HUES48 (cell line): ENCODE measurements around the gene XRCC6.
"Not testable (repeated sequence)": the region's sequence is repeated elsewhere in the genome, so short reads cannot be mapped to it uniquely, and the experiment has no call there.

ENCODE experiments used
- H3K27ac ChIP-seq: one replicate; pipeline ENCODE4 v1.7.0; 2013; ENCODE audit warnings: low read depth, low read length, inconsistent platforms
- H3K27me3 ChIP-seq: 2 replicates; pipeline ENCODE4 v1.6.1; 2013; ENCODE audit warnings: mild to moderate bottlenecking, low read length; ENCODE audit not compliant: control insufficient read depth, insufficient read depth
- H3K36me3 ChIP-seq: 2 replicates; pipeline ENCODE4 v1.6.1; 2013; ENCODE audit warnings: low read length; ENCODE audit not compliant: control insufficient read depth, insufficient read depth
- H3K4me1 ChIP-seq: 2 replicates; pipeline ENCODE4 v1.6.1; 2013; ENCODE audit warnings: mild to moderate bottlenecking, low read length; ENCODE audit not compliant: control insufficient read depth, insufficient read depth
- H3K4me3 ChIP-seq: 2 replicates; pipeline ENCODE4 v1.5.1; 2013; ENCODE audit warnings: mild to moderate bottlenecking, low read depth, low read length
- H3K9ac ChIP-seq: 2 replicates; pipeline ENCODE4 v1.6.1; 2013; ENCODE audit warnings: mild to moderate bottlenecking, low read depth, low read length, moderate library complexity
- H3K9me3 ChIP-seq: 2 replicates; pipeline ENCODE4 v1.6.1; 2013; ENCODE audit warnings: low read length; ENCODE audit not compliant: control insufficient read depth, insufficient read depth

XRCC6 gene

GRCh38 chr22:41686890-41687289 lies 65.8 kb downstream of the XRCC6 start:
- not testable (repeated sequence) for H3K27me3 ChIP-seq, H3K36me3 ChIP-seq, H3K9ac ChIP-seq, H3K4me1 ChIP-seq, H3K9me3 ChIP-seq, H3K27ac ChIP-seq
- H3K4me3 ChIP-seq = peak overlapping the region; percentile 87; the same call in 1 of the 2 replicates

- Histone ChIP-seq H3K4me3 (peak overlapping the region; percentile 87), H3K27ac (peak overlapping the region; percentile 96), H3K9me3 (no peaks in the 10 kb centered on the region), H3K27me3 (no peaks in the 10 kb centered on the region), H3K36me3 (no peaks in the 10 kb centered on the region), H3K4me1 (no peaks in the 10 kb centered on the region), H3K9ac (peak overlapping the region; percentile 79)
Observed at GRCh38 chr22:41687901-41688364, 66.8 kb downstream of the XRCC6 start.

DNA sequence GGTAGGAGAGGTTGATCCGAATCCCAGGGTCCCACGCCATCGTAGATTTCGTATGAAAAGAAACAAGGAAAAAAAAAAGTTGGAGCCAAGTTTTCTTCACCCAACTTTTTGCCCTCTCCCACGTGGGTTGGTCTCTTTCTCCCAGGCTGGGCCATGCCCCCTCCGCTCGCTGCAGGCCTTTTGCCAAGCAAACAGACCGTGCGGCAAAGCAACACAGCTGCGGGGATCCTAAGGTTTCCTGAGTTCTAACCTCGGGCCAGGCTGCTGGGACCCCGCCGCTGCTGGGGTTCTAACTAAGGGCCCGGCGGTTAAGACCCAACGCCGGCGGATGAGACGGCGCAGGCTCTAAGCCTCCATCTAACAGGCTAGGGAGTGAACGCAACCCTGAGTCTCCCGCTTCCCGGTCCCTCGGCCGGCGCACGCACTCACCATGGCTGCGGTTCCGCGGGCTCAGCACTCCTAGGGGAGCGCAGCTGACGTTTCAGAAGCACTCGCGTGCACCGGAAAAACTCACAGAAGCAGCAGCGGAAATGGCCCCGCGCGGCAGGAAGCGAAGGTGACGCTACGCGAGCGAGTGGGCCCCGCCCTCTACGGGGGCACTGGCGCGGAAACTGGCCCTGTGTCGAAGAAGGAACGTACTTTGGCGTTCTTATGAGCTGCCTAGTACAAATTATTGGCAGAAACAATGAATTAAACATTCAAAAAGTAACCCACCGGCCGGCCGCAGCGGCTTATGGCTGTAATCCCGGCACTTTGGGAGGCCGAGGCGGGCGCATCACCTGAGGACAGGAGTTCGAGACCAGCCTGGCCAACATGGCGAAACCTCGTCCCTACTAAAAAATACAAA lies 67.5 kb downstream of the XRCC6 start, which contains the start of gene SNU13:
SNU13 (minus strand) TSS at position 503 of the 847 bp plus-strand sequence; CDS start at position 432, 71 bp downstream.
- Histone ChIP-seq H3K4me3 (peak within 1 kb of the TSS; percentile 87), H3K27ac (peak within 1 kb of the TSS; percentile 96), H3K27me3 (no peaks in the 10 kb centered on the region), H3K36me3 (0 out of 2 replicates have a peak, but pooled peaks cover 3% of the 10 kb centered on the region), H3K9ac (peak within 1 kb of the TSS; percentile 79), H3K9me3 (no peaks in the 10 kb centered on the region), H3K4me1 (no peaks in the 10 kb centered on the region)

GRCh38 chr22:41690476-41690875 lies 69.4 kb downstream of the XRCC6 start:
- Histone ChIP-seq H3K27me3 (no peaks in the 10 kb centered on the region), H3K27ac (no peak overlapping the region), H3K9ac (no peak overlapping the region), H3K36me3 (peaks cover 4% of the 10 kb centered on the region; the same call in 1 of the 2 replicates), H3K4me1 (no peaks in the 10 kb centered on the region), H3K9me3 (no peaks in the 10 kb centered on the region), H3K4me3 (no peak overlapping the region)

DNA sequence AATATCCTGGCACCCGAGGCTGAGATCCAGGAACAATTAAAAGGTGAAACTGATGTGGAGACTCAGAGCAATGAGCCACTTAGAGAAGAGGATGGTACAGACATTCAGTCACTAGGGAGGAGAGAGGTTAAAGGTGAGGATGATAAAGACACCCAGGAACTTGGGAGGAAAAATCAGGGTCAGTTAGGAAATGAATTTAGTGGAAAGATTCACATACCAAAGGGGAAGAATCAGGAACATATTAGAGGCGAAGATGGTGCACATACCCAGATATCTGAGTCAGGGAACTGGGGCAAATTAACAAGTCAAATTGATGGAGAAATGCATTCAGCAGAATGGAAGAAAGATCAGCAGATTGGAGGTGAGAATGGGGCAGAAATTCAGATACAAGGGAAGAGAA lies 74.1 kb downstream of the XRCC6 start:
- H3K9me3 ChIP-seq = no peaks in the 10 kb centered on the region
- H3K27me3 ChIP-seq = no peaks in the 10 kb centered on the region
- no peak overlapping the region for H3K9ac ChIP-seq
- H3K4me1 ChIP-seq = peaks cover 9% of the 10 kb centered on the region; the same call in 1 of the 2 replicates
- no peak overlapping the region for H3K4me3 ChIP-seq
- peaks cover 4% of the 10 kb centered on the region; the same call in 1 of the 2 replicates for H3K36me3 ChIP-seq
- H3K27ac ChIP-seq = no peak overlapping the region

GRCh38 chr22:41696703-41697102 lies 75.6 kb downstream of the XRCC6 start:
- H3K9ac ChIP-seq = no peak overlapping the region
- no peaks in the 10 kb centered on the region for H3K27me3 ChIP-seq
- H3K9me3 ChIP-seq = no peaks in the 10 kb centered on the region
- H3K4me3 ChIP-seq = no peak overlapping the region
- H3K36me3 ChIP-seq = peaks cover 4% of the 10 kb centered on the region; the same call in 1 of the 2 replicates
- H3K4me1 ChIP-seq = peaks cover 9% of the 10 kb centered on the region; the same call in 1 of the 2 replicates
- H3K27ac ChIP-seq = peak overlapping the region; percentile 26

- H3K27me3 ChIP-seq = no peaks in the 10 kb centered on the region
- H3K4me3 ChIP-seq = no peak overlapping the region; the same call in 1 of the 2 replicates
- H3K9me3 ChIP-seq = no peaks in the 10 kb centered on the region
- H3K27ac ChIP-seq = peak overlapping the region; percentile 26
- peaks cover 4% of the 10 kb centered on the region; the same call in 1 of the 2 replicates for H3K36me3 ChIP-seq
- peaks cover 9% of the 10 kb centered on the region; the same call in 1 of the 2 replicates for H3K4me1 ChIP-seq
- H3K9ac ChIP-seq = no peak overlapping the region
Observed at GRCh38 chr22:41697126-41697775, 76.2 kb downstream of the XRCC6 start.

- no peaks in the 10 kb centered on the region for H3K27me3 ChIP-seq
- no peak within 1 kb of the TSS for H3K9ac ChIP-seq
- H3K4me3 ChIP-seq = no peak within 1 kb of the TSS
- peaks cover 9% of the 10 kb centered on the region; the same call in 1 of the 2 replicates for H3K4me1 ChIP-seq
- H3K36me3 ChIP-seq = no peaks in the 10 kb centered on the region
- no peak within 1 kb of the TSS for H3K27ac ChIP-seq
- H3K9me3 ChIP-seq = no peaks in the 10 kb centered on the region
Observed at GRCh38 chr22:41699264-41700107, 78.4 kb downstream of the XRCC6 start, which contains the start of gene MEI1. MEI1 (plus strand) TSS chr22:41699503; CDS start chr22:41699539, 36 bp downstream.

DNA sequence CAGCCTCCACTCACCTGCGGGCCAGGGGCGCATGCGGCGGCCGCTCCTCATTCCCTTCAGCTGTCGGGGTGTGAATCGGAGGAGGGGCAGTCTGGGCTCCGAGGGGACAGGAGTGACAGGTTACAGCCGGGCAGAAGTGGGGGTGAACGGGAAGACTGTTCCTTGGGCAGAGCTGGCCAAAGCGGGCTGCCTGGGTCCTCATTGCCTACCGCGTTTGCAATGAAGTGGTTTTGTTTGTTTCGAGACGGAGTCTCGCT lies 78.9 kb downstream of the XRCC6 start:
- H3K4me1 ChIP-seq = peaks cover 9% of the 10 kb centered on the region; the same call in 1 of the 2 replicates
- H3K9ac ChIP-seq = no peak overlapping the region
- no peak overlapping the region for H3K27ac ChIP-seq
- H3K9me3 ChIP-seq = no peaks in the 10 kb centered on the region
- no peaks in the 10 kb centered on the region for H3K36me3 ChIP-seq
- no peaks in the 10 kb centered on the region for H3K27me3 ChIP-seq
- no peak overlapping the region for H3K4me3 ChIP-seq

GRCh38 chr22:41702763-41703162 lies 81.7 kb downstream of the XRCC6 start:
- Histone ChIP-seq H3K9ac (no peak overlapping the region), H3K36me3 (no peaks in the 10 kb centered on the region), H3K4me3 (no peak overlapping the region), H3K9me3 (no peaks in the 10 kb centered on the region), H3K27ac (no peak overlapping the region), H3K27me3 (no peaks in the 10 kb centered on the region), H3K4me1 (0 out of 2 replicates have a peak, but pooled peaks cover 2% of the 10 kb centered on the region)
